GM19467 (cell line): ENCODE results near the gene RNF220.

Experiments used
- ATAC-seq: cut with Tn5 transposase; IDR thresholded peaks from one replicate; pipeline ENCODE4 v1.9.1; 2021; ENCODE audit warnings: mild to moderate bottlenecking, moderate library complexity; ENCODE audit not compliant: unreplicated experiment

The RNF220 gene

DNA sequence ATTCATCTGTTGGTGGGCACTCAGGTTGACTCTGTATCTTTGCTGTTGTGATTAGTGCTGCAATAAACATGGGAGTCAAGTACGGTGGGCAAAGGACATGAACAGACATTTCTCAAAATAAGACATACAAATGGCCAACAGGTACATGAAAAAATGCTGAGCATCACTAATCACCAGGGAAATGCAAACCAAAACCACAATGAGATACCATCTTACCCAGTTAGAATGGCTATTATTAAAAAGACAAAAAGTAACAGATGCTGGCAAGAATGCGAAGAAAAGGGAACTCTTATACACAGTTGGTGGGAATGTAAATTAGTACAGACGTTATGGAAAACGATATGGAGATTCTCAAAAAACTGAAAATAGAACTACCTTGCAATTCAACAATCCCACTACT is 170.3 kb downstream of the RNF220 start:
- no peak for ATAC-seq

DNA sequence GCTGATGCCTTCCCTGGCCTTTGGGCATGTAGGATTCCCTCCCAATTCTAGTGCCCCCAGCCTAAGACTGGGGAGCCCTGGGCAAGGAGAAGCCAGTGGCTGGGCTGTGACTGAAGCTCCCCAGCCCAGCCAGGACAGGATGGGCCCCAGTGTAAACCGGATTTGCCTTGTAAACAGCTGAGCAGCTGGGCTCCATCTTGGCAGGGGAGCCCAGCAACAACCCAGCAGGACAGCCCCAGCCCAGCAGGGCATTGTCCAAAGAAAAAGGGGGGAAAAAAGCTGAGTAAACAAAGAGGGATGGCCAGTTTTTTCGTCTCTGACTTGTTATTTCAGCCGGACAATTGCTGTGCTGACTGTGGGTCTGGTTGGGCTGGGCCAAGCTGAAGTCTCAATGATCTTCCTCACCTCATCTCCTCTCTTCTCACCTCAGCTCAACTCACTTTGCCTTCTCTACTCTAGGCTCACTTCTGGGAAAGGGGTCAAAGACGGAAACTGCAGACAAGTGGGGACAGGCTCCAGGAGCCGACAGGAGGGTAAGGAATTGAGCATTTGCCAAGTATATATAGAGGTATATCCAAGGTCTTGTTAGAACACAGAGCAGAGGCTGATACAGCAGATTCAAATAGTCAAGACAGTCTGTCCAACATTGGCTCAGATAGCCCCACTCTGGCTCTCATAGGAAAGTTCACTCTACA is 171.5 kb downstream of the RNF220 start:
- ATAC-seq = no peak

DNA sequence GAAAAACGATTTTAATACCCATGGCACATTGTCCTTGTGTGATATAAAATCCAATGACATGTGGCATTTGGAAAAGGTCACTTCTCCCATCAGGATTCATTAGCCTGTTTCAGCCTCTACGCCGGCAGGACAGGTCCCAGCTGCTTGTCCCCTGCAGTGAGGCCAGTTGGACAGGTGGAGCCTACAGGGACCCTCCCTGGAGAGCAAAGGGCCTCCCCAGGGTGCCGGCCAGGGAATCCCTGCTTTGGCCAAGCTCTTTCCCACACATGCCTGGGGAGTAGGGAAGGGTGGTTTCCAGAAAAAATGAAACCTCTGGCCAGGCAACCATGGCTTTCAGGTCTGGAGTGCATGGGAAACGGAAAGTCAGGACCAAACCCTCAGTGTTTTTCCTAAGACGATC is 176.2 kb downstream of the RNF220 start:
- ATAC-seq = no peak

DNA sequence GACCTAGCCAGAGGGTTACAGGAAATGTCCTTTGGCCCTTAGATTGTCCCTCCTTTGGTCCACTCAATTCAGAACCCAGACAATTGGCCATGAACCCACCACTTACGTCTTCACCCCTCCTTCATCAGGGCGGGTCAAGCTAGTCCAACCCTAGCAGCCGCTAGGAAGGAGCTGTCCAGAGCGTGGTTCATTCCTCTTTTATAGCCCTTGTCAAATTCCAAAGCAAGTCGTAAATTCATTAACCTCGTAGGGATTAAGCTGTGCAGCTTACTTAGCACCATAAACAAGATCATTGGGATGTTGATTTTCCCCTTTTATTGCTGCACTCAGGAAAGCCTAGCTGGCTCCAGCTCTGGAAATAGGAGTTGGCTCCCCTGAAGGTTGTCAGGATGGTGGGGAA is 179.1 kb downstream of the RNF220 start:
- ATAC-seq = no peak

DNA sequence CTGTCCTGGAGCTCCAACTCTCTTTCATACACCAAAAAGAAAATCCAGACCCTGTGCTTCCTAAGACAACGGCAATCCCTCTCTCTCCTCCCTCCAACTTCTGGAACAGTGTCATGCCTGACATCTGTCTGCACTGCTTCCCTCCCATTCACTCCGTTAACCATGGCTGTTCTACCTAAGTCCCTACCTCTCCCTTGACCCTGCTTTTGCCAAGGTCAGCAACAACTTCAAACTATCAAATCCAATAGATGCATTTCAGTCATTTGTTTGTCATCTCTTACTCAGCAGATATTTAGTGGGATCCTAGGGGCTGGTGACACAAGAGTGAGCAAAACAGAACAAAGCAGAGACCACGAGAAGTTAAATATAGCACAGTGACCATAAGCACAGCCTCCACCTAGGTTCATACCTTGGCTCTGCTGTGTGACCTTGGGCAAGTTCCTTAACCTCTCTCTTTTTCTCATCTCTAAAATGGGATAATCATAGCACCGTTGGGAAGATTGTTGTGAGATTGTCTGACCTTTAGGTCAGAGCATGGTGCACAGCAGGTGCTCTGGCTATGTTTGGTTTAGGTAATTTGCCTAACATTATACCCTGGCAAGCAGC is 180.4 kb downstream of the RNF220 start:
- ATAC-seq = no peak

DNA sequence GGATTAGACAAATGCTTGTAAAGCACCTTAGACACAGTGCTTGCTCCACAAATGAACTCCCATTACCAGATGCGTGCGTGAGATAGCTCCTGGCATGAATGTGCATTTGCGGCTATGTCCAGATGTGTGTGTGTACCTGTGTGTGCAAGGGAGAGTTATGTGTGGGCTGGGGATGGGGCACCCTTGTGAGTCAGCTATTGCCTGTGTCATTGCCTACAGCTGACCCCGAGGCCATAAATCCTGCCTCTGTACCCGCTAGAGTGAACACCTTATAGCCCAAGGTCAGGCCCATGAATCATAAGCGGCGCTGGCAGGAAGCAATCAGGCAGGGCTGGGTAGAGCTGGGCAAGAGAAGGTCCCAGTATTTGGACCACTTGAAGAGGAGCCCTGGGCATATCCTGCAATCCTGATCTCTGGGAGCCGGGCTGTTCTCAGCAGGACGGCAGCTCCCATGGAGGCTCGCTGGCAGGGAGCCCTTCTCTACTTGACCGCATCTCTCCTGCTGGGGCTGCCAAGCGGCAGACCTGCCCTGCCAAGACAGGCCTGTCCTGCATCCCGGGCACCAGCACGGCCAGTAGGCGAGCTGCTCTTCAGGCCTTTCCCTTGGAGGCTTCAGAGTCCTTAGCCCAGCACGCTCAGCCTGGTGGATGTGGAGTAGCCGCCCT is 182.9 kb downstream of the RNF220 start:
- no peak for ATAC-seq

DNA sequence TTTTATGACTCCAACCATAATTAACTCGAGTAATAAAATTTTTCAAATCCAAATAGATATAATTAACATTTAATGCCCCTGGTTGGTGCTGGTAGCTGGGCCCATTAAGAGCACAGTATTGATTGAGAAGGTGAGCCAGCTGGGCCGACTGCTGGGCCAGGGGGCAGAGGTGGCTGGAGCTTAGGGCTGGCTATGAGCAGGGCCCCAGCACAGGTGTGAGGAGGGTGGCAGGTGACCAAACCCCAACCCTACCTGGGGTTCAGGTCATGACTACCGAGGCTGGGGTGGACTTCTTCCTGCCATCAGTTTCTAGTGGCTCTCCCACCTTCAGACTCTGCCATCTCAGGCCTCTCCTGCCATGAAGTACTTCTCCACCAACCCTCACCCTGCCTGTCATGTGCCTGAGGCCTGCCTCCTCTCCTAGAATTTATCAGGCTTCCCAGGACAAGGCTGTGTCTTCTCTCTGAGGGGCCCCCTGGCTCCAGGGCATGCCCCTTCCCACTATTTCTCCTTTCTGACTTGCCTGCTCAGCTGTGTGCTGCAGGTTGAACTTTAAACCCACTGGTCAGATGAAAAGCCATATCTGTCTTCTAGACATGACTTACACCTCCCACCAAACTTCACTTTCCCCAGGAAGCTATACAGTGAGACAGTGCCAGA is 183.6 kb downstream of the RNF220 start:
- ATAC-seq = no peak

DNA sequence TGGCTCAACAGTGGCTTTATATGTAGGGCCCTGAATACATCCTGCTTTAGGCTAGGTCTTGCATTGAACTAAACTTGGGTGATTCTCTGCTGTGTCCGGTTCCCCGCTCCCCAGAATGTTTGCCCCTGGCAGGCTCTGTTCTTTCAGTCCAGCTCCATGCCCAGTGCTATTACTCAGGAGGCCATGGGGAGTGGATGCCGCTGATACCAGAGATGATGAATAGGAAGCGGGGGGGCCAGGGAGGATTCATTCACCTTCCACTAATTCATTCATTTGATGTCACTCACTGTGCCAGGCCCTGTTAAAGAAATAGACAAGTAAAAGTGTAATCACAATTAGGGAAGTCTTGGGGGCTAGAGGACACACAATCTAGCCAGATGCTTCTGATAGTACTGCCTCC is 185.4 kb downstream of the RNF220 start:
- no peak for ATAC-seq

DNA sequence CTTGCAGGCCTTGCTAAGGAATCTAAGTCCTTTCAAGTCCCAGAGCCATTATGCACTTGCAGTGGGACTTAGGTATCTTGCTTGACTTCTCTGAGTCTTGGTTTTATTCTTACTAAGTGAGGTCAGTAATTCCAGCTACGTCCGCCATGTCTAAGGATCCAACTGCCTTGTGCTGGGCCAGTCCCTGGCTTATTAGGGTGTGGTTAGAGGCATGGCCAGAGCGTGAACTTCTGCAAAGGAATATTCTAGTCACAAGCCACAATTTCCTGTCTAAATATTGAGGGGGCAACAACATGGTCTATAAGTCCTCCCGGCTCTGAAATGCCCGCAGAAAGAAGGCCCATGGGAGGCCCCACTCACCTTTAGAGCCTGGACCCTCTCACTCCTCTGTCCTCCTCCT is 186.3 kb downstream of the RNF220 start:
- ATAC-seq = no peak

DNA sequence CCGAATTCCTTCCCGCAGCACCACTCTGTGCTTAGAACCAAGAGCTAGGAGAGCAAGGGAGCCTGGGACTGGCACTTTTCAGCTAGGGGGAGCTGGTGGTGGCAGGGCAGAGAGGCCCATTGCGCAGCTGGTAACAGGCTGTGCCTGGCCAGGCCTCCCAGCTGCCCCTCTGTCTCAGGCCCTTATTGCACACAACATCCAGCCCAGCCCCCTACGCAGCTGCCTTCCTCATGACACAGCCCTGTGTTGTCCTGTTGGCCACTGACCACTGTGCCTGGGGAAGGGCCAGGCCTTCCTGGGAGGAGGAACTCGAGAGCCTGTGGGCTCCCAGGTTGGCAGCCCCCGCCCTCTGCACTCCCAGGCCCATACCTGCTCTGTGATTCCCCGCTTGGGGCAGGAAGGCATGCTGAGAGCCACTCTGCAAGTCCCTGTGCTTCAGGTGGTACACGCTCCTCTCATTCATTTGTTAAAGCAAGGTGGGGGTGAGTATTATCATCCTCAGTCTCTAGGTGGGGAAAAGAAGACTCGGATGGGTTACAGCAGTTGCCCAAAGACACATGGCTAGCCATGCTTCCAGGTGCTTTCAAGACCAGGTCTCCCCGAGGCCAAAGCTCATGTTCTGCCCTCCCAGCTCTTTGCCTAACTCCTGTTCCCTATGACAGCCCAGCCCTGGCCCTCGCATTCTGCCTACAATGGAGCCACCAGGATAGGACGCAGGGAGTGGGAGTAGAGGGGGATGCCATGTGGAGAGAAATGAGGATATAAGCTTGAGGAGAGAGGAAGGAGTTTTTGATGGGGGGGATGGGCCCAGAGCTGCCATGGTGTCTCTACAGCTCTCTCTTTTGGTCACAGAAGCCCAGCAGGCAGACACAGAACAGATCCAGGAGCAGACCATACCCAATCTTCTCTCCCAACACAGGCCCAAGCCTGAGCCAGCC is 187.4 kb downstream of the RNF220 start:
- ATAC-seq = no peak

DNA sequence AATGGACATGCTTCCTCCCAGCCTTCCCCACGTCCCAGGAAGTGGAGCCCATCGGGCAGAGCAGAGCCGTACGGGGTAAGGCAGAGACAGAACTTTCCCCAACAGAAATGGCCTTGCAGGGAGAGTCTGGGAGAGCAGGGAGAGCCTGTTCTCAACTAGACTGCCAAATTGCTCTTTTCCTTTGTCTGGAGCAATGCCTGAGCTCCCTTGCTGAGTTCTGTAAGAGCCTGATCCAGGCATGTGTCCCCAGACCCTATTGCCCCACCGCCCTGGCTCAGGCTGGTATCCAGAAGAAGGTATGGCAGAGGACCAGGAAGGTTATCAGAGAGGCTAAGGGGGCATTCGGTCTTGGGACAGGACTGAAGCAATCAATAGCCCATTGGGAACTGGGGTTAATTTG is 189.3 kb downstream of the RNF220 start:
- no peak for ATAC-seq

DNA sequence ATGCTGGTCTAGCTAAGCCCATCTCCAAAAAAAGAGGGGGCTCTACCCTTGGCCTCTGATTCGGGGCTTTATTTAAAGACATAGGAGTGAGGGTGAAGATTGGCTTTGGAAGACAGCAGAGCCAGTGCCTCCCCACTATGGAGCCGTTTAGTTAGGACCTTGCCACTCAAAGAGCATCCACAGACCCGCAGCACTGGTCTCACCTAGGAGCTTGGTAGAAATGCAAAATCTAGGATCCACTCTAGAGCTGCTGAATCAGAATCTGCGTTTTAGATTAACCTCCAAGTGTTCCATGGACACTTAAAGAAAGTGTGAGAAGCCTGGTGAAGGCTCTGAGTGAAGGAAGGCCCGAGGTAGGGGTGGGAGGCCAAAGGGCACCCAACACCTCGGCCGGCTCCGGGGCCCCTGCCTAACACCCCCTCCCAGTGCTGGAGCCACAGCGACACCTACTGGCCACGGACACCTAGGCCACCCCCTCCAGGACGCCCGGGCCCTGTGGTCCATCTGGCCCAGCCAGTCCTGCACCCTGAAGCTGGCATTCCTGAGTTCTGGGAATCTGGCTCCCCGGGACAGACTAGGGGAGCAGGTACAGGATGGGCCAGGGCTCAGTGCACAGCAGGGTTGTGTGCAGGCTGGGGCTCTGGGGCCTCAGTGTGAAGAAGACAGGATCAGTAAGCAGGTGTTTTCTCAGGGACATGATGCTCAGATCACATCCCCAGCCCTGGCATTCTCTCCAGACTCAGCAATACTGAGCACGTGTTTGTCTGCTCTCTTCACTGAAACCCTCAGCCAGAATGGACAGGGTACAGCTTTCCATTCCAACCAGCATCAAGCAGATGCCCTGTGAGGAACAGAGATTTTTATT is 190.0 kb downstream of the RNF220 start:
- ATAC-seq = no peak

DNA sequence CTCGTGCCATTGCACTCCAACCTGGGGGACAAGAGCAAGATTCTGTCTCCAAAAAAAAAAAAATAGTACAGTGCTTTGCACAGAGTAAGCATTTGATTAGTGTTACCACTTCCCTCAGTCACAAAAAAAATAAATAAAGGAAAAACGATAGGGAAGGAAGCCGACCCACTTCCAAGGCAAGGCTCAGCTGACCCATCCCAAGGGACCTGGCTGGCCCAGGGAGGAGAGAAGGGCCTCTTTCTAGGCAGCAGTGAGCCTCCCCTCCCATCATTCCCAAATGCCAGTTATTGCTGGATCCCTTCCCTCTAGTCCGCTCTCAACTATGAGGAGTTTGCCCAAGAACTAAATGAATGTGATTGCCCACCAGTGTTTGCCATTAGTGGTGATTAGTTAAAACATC is 191.5 kb downstream of the RNF220 start:
- ATAC-seq = no peak

DNA sequence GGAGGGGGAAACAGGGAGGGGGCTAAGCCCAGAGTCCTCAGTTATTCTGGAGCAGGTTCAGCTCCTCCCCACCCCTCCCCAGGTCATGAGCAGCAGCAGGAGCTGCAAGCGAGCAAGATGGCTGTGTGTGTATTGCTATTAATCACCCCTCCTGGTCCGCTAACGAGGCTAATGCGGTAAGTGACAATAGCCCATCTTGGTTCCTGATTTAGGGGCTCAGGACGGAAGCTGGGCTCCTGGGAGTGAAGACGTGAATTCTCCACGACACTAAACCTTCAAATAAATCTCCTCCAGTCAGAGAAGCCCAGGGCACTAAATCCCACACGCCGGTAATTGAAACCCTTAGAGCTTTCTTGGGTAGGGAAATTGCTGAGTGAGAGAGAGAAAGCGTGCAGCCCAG is 193.1 kb downstream of the RNF220 start:
- ATAC-seq = no peak

DNA sequence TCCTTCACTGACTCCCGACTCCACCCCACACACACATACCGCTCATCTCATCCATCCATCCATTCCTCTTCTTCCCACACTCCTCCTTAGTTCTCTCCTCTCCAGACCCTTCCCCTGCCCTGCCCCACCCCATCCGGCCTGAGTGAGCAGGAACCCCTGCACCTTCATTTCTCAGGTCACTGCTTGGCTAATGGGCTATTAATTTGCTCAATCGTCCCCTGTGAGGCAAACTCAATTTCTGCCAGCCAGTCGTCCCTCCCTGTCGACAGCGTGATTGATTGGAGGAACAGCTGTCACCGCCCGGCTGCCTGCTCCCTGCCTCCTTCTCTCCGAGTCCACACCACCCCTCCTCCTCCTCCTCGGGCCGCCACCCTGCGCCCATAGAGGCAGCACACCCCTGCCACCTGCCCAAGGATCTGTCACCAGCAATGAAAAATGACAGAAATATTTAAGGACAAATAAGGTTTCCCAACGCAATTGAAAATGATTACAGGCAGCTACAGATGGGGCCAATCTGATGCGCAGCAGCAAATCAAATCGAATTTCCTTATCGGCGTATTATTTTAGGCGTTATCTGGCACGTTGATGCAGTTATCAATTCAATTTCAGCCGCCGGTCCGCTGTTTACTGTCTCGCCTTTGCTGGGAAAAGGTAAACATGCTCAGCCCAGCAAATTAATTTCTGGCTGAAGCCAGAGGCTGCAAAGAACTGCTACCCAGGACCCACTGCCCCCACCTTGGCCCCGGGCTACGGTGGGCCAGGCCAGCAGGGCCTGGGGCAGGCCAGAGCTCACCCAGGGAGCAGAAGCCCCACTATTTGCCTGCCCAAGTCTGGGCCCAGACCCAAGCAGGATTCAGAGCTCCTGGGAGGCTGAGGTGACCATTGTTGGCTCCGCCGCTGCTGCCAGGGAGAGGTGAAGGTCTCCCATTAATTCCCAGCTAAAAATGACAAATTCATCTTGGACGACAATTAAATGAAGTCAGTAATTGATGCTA is 197.9 kb downstream of the RNF220 start:
- ATAC-seq = no peak

DNA sequence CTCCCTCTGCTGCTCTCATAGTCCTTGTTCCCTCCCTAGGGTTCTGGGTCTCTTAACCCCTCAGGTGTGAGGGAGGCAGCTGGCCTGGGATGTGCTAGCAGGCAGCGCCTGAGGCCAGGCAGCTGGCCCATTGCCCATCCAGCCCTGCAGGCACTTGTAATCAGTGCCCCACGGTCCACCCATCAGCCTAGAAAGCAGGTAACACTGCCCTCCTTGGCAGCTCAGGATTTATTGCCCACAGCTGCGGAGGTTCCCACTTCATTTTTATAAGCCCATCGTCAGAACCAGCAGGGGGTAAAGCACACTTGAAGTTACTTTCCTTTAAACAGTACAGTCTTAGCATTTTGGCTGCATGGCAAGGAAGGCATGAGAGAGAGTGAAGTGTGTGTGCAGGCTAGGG is 198.7 kb downstream of the RNF220 start:
- ATAC-seq = no peak

DNA sequence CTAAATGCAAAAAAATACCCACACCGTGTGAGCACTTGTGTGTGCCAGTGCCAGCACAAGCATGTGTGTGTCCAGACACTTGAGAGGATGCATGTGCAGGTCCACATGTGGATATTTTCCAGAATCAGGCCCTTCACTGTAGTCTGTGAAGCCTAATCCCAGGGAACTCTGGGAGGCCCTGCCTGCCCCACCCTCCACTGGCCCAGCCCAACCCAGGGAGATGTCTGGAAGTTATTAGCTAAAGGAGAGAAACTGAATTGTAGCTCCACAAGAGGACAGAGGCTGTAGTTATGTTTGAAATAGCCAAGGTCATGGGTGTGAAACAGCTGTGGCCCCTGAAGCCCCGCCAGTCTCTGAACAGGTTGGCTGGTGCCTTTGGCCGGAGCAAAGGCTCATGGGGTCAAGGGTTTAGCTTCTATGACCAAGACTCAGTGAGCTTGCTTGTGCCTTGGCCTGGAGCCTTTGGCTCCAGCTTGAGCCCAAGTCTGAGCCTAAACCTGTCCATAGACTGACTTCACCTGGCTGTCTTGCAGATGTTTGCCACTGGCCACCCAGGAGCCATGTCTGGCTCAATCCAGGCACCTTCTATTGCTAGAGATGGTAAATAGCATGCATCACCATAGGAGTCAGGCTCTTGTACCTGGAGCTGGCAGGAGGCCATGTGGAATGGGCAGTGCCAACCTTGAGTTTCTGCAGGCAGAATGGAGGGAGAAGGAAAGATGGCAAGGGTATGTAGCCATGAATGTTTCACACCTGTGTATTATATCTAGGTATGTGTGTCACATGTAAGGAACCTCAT is 199.3 kb downstream of the RNF220 start:
- no peak for ATAC-seq
